A549 (cell line): ENCODE results near the gene PPP1R1B. TPM values are rescaled to one million over a fixed set of nuclear protein-coding genes. Genes with fewer than 3 reads are reported as not detected.
A peak's percentile ranks its signal among the peaks of the same experiment; 100 is the strongest.

Experiments
- ATAC-seq, 2 experiments: fragments of 200-7000 bp in 1 of 2; fragments of >200 bp in 1 of 2; cut with Nextera tagmentation in 1 of 2; cut with Tn5 transposase in 1 of 2; 3 replicates each; pipeline versions ENCODE4 v1.8.0 to v1.9.1; 2018 to 2020; ENCODE audit warnings: mild to moderate bottlenecking in 1 of 2, moderate library complexity in 1 of 2
- CTCF ChIA-PET: fragments of 300-600 bp; sonication (Branson Sonifier 250); formaldehyde crosslinking; extraction: SDS; loops from one replicate; lab custom pipeline; 2021; ENCODE audit warnings: antibody characterized with exemption, inconsistent platforms; lab: Yijun Ruan, JAX
- POLR2A ChIA-PET: fragments of 350-600 bp; formaldehyde crosslinking; extraction: SDS; loops from one replicate; lab custom pipeline; 2021; ENCODE audit warnings: antibody characterized with exemption, inconsistent platforms; lab: Yijun Ruan, JAX
- DNase-seq, 2 experiments: peaks; one replicate each; pipeline versions ENCODE4 v3.0.0 to v3.0.0-alpha.2; 2011 to 2016; ENCODE audit warnings: low read depth in 1 of 2, low spot score in 1 of 2
- FAIRE-seq: peaks from 2 replicates; lab custom pipeline; 2011; peaks lifted over from hg19 to GRCh38; lab: Jason Lieb, UNC
- H3K27ac ChIP-seq, 2 experiments: fragments of >200 bp; sonication (Bioruptor Twin); formaldehyde crosslinking; 3 replicates each; pipeline ENCODE4 v1.5.1; 2016 to 2017
- H3K4me1 ChIP-seq: fragments of >200 bp; sonication (Bioruptor Twin); formaldehyde crosslinking; 3 replicates; pipeline ENCODE4 v1.6.1; 2016
- H3K4me2 ChIP-seq: fragments of >200 bp; sonication (Bioruptor Twin); formaldehyde crosslinking; 3 replicates; pipeline ENCODE4 v1.6.1; 2016
- H3K4me3 ChIP-seq: fragments of >200 bp; sonication (Bioruptor Twin); formaldehyde crosslinking; 3 replicates; pipeline ENCODE4 v1.5.1; 2016
- H3K9me3 ChIP-seq: fragments of >200 bp; sonication (Bioruptor Twin); formaldehyde crosslinking; 3 replicates; pipeline ENCODE4 v1.6.1; 2016
- BHLHE40 ChIP-seq: IDR thresholded peaks from 2 replicates; pipeline ENCODE4 v1.6.1; 2012; ENCODE audit warnings: low read depth, low read length, inconsistent platforms
- CBX2 ChIP-seq: fragments of 200-600 bp; sonication (generic); IDR thresholded peaks from 2 replicates; pipeline ENCODE4 v1.6.1; 2016; ENCODE audit warnings: low read depth, mild to moderate bottlenecking, borderline replicate concordance
- CBX8 ChIP-seq: fragments of 200-600 bp; sonication (generic); IDR thresholded peaks from 2 replicates; pipeline ENCODE4 v1.6.1; 2016
- CEBPB ChIP-seq, 2 experiments: fragments of >200 bp in 1 of 2; sonication (Bioruptor Twin) in 1 of 2; formaldehyde crosslinking in 1 of 2; IDR thresholded peaks; 2 replicates each; pipeline ENCODE4 v1.6.1; 2012 to 2016
- CHD2 ChIP-seq: fragments of 150-350 bp; IDR thresholded peaks from 2 replicates; pipeline ENCODE4 v1.6.1; 2014; ENCODE audit warnings: low read length; ENCODE audit not compliant: partially characterized antibody
- EP300 ChIP-seq, 2 experiments: fragments of >200 bp; sonication (Bioruptor Twin); formaldehyde crosslinking; IDR thresholded peaks; 2 replicates in 1 of 2; 3 replicates in 1 of 2; pipeline ENCODE4 v1.6.1; 2016 to 2017
- FOSB ChIP-seq: fragments of 250-450 bp; sonication (Bioruptor Pico); IDR thresholded peaks from 2 replicates; pipeline ENCODE4 v1.5.0; 2020; ENCODE audit warnings: mild to moderate bottlenecking, moderate library complexity
- GATA3 ChIP-seq: IDR thresholded peaks from 2 replicates; pipeline ENCODE4 v1.6.1; 2012; ENCODE audit warnings: borderline replicate concordance
- HOXA7 ChIP-seq: fragments of 250-450 bp; sonication (Bioruptor Pico); IDR thresholded peaks from 2 replicates; pipeline ENCODE4 v1.5.0; 2020; ENCODE audit warnings: mild to moderate bottlenecking, moderate library complexity
- HOXB5 ChIP-seq: fragments of 250-450 bp; sonication (Bioruptor Pico); IDR thresholded peaks from 2 replicates; pipeline ENCODE4 v1.5.0; 2020; ENCODE audit warnings: mild to moderate bottlenecking, moderate library complexity
- KDM1A ChIP-seq: fragments of 200-600 bp; sonication (generic); IDR thresholded peaks from 2 replicates; pipeline ENCODE4 v1.6.1; 2016; ENCODE audit warnings: low read depth, mild to moderate bottlenecking
- KDM5A ChIP-seq: fragments of 200-600 bp; sonication (generic); IDR thresholded peaks from 2 replicates; pipeline ENCODE4 v1.6.1; 2016; ENCODE audit warnings: antibody characterized with exemption, mild to moderate bottlenecking
- NR3C1 ChIP-seq: fragments of >200 bp; sonication (Bioruptor Twin); formaldehyde crosslinking; IDR thresholded peaks from 3 replicates; pipeline ENCODE4 v1.6.1; 2017
- POLR2A ChIP-seq: IDR thresholded peaks from 2 replicates; pipeline ENCODE4 v1.6.1; 2012; ENCODE audit warnings: mild to moderate bottlenecking, low read length
- RAD21 ChIP-seq, 2 experiments: fragments of >200 bp in 1 of 2; sonication (Bioruptor Twin) in 1 of 2; formaldehyde crosslinking in 1 of 2; IDR thresholded peaks in 1 of 2; conservative IDR thresholded peaks in 1 of 2; 2 replicates in 1 of 2; 3 replicates in 1 of 2; pipeline ENCODE4 v1.6.1; 2012 to 2018; ENCODE audit warnings: inconsistent platforms in 1 of 2
- RARB ChIP-seq: fragments of 250-450 bp; sonication (Bioruptor Pico); IDR thresholded peaks from 2 replicates; pipeline ENCODE4 v1.8.0; 2021; ENCODE audit warnings: mild to moderate bottlenecking, moderate library complexity
- RCOR1 ChIP-seq: fragments of 150-350 bp; IDR thresholded peaks from 2 replicates; pipeline ENCODE4 v1.6.1; 2014; ENCODE audit warnings: antibody characterized with exemption, low read length, low read depth
- SMC3 ChIP-seq: fragments of >200 bp; sonication (Bioruptor Twin); formaldehyde crosslinking; IDR thresholded peaks from 3 replicates; pipeline ENCODE4 v1.6.1; 2018; ENCODE audit warnings: inconsistent platforms
- ZFP36 ChIP-seq: fragments of 450-650 bp; IDR thresholded peaks from 2 replicates; pipeline ENCODE4 v1.6.1; 2014; ENCODE audit warnings: borderline replicate concordance; ENCODE audit not compliant: partially characterized antibody
- ZNF302 ChIP-seq: fragments of 250-450 bp; sonication (Bioruptor Pico); IDR thresholded peaks from 2 replicates; pipeline ENCODE4 v1.9.0; 2021; ENCODE audit warnings: inconsistent platforms, mild to moderate bottlenecking, moderate library complexity
- WGBS: methylation state at CpG from one replicate; pipeline ENCODE4 v1.1.6; 2017; ENCODE audit errors: missing lambda C conversion rate; 5-methylcytosine and 5-hydroxymethylcytosine counted together
- polyA plus RNA-seq, 4 experiments: library from polyadenylated mRNA; depleted of rRNA in 3 of 4; stranded (reverse); fragments of >200 nt; fragmentation: RNase III in 1 of 4; extraction: RNeasy Plus Mini Kit Qiagen cat#74134 plus additional on column Dnase treatment in 1 of 4; gene quantifications; 2 replicates in 3 of 4; 3 replicates in 1 of 4; pipeline ENCODE4 v1.2.3, GENCODE V29; 2011 to 2017
- TF ChIP-seq, protein P1 (sequence below): fragments of >200 bp; sonication (Bioruptor Twin); formaldehyde crosslinking; IDR thresholded peaks from 2 replicates; pipeline ENCODE4 v1.6.1; 2016

Gene PPP1R1B
- polyA plus RNA-seq, 2 of the 4 experiments (the other 2 are of a cell fraction), result 0.10 TPM; not detected in 1

GRCh38 chr17:39663688-39664580, 37.2 kb downstream of the PPP1R1B start:
- ChIA-PET CTCF (interaction anchor here (0.7 to 50.7 kb wide), 4 partner anchors 8 to 457 kb away, joined by 3 to 1391 read pairs (median 14); partner anchors contain the start of genes PPP1R1B and STARD3), POLR2A (interaction anchor here (0.7 kb wide), 1 partner anchor 66 kb away, joined by 3 read pairs; no protein-coding TSS in a partner anchor)

GRCh38 chr17:39664581-39665561, 38.1 kb downstream of the PPP1R1B start, which contains the start of gene TCAP:
Gene TCAP, plus strand, starts transcription at chr17:39665349. Its CDS starts 11 bp downstream, at chr17:39665360.
- ATAC-seq (peak in 1 of 2 experiments; percentile 2; a peak in 2 of 6 replicates), DNase-seq (no peak)
- CTCF ChIA-PET, result interaction anchor here (0.7 to 50.7 kb wide), 12 partner anchors 23 to 316 kb away, joined by 3 to 1391 read pairs (median 4); partner anchors contain the start of genes ERBB2, MIEN1, PGAP3 and PPP1R1B
- Histone ChIP-seq H3K27ac (peak within 1 kb of the TSS in 1 of 2 experiments; percentile 79; a peak in 4 of 6 replicates), H3K4me2 (peak within 1 kb of the TSS; percentile 70), H3K9me3 (no peaks in the 10 kb centered on the region), H3K4me1 (peaks cover 61% of the 10 kb centered on the region)
- WGBS, result 70% methylated on average over 15 of the region's 15 CpGs
- no peak for TF ChIP-seq CEBPB (IDR thresholded peaks at IDR 0.05)
- no peak for TF ChIP-seq SMC3
- TF ChIP-seq KDM5A, result no peak
- no peak for TF ChIP-seq CBX2
- no peak for TF ChIP-seq NR3C1
- no peak for TF ChIP-seq CBX8
- no peak for TF ChIP-seq ZFP36
- TF ChIP-seq FOSB, result no peak
- TF ChIP-seq EP300 (IDR thresholded peaks at IDR 0.05), result no peak
- TF ChIP-seq BHLHE40, result no peak
- no peak for TF ChIP-seq RCOR1
- TF ChIP-seq CHD2, result no peak
- TF ChIP-seq HOXA7 (CRISPR knock-in tag), result no peak
- TF ChIP-seq KDM1A, result no peak
- no peak for TF ChIP-seq ZNF302 (CRISPR knock-in tag)
- TF ChIP-seq, protein P1, sequence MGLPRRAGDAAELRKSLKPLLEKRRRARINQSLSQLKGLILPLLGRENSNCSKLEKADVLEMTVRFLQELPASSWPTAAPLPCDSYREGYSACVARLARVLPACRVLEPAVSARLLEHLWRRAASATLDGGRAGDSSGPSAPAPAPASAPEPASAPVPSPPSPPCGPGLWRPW, result no peak
- no peak for TF ChIP-seq HOXB5 (CRISPR knock-in tag)
- no peak for TF ChIP-seq RAD21 (conservative IDR thresholded peaks at IDR 0.05 in 1 of 2, IDR thresholded peaks at IDR 0.05 in 1 of 2)
- no peak for TF ChIP-seq RARB (CRISPR knock-in tag)
- TF ChIP-seq GATA3, result no peak
- TF ChIP-seq, all 56 proteins: peak for 0
- POLR2A ChIA-PET, result interaction anchor here (0.9 kb wide), 1 partner anchor 23 kb away, joined by 3 read pairs; the partner anchor contains the start of gene PGAP3
- no peak for FAIRE-seq
- no peak within 1 kb of the TSS for H3K4me3 ChIP-seq

More at GRCh38 chr17:39663688-39664580, 37.2 kb downstream of the PPP1R1B start:
- TF ChIP-seq ZFP36 (peak; percentile 56), EP300 (IDR thresholded peaks at IDR 0.05) (no peak), POLR2A (no peak)
- Histone ChIP-seq H3K9me3 (no peaks in the 10 kb centered on the region), H3K4me3 (0 out of 3 replicates have a peak overlapping the region, but pooled peaks have one; percentile 5), H3K27ac (peak overlapping the region; percentile 25 to 79), H3K4me2 (peak overlapping the region; percentile 70), H3K4me1 (peaks cover 61% of the 10 kb centered on the region)
- peak; percentile 70 to 88 for DNase-seq
- no peak for FAIRE-seq
- 23% methylated on average over 17 of the region's 17 CpGs for WGBS
- peak; percentile 58 to 84 for ATAC-seq
